ENCODE data around the gene OTOGL.

OTOGL gene

DNA sequence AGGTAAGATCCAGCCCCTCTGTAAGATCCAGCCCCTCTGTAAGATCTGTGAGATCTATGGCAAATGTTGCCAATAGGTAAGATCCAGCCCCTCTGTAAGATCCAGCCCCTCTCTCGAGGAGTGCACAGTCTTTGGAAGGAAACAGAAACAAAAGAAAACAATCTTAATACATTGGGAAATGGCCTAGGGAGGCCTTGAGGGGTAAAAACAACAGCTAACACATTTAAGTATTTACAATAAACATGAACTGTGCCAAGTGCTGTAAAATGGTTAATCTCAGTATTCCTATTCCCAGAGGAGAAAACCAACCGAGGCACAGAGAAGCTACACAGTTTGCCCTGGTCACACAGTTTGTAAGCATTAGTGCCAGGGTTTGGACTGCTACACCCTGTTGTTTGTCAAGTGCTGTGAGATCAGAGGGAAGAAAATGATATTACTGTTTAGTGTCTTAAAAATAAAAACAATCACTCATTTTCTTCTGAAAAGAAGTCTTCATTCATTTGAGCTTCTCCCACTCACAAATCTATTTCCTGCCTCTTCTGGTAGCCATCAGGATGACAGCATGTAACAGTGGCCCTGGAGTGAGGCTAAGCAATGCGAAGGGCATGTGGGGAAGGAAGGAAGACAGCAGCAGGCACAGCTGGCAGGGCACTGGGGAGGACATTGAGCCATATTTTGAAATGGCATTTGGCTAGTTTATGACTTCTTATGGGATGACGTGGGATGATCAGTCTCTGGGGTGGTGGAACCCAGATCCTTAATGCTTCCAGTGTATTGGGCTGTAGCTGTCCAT lies 226.0 kb downstream of the OTOGL start:
- in situ Hi-C loops (cut with MboI; ENCODE audit: low sequenced_read_pairs), result no loop called here

DNA sequence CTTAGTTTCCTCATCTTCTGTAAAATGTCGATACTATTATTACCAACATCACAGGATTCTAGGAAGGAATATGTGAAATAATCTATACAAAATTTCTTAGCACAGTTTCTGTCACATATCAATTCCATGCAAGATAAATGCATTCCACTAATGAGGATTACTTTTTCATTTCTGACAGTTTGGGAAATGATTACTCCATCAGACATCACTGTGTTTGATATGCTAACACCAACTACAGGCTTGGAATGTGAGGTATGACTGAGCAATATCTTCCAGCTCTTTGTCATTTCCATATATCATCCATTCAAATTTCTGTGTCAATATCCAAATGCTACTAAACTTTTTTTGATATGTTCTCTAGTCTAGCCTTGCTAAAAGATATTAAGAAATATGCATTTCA lies 233.5 kb downstream of the OTOGL start:
- in situ Hi-C loops (cut with MboI; ENCODE audit: low sequenced_read_pairs), result no loop called here

- in situ Hi-C loops (cut with MboI; ENCODE audit: low sequenced_read_pairs), result no loop called here
Measured at GRCh38 chr12:80352474-80352873, 253.1 kb downstream of the OTOGL start.

GRCh38 chr12:80353254-80353653 lies 253.9 kb downstream of the OTOGL start:
- in situ Hi-C loops (cut with MboI; ENCODE audit: low sequenced_read_pairs), result no loop called here

DNA sequence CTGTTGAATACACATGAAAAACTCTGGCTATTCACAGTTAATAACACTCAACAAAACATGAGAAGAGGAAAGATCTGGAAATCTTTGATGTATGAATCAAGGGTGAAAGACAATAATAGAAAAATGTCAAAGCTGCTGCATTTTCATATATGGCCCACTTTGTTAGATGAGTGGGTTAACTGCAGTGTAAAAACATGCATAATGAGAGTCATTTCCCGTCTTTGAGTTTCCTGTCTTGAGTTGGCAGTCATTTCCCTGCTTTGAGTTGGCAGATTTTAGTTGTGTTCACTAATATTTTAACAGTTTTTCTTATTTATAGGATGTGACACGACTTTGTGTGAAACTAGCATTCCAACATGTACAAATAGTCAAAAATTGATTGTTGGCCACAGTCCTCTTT lies 256.8 kb downstream of the OTOGL start:
- in situ Hi-C loops (cut with MboI; ENCODE audit: low sequenced_read_pairs), result no loop called here

DNA sequence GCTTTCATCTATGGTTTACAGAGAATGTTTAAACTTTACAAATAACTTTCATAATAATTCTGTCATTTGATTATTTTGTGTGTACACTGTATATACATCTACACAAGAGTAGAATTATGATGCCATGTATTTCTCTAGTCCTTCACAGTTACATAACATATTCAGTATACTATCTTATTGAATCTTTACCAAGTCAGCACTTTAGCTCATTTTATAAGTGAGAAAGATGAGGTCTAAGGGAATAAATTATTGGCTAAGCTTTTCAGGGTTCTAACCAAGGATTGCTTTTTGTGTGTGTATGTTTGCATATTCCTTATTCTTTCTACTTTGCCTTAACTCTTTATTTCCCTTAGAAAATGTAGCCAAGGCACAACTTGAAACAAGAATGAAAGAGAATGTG lies 260.4 kb downstream of the OTOGL start:
- in situ Hi-C loops (cut with MboI; ENCODE audit: low sequenced_read_pairs), result no loop called here

DNA sequence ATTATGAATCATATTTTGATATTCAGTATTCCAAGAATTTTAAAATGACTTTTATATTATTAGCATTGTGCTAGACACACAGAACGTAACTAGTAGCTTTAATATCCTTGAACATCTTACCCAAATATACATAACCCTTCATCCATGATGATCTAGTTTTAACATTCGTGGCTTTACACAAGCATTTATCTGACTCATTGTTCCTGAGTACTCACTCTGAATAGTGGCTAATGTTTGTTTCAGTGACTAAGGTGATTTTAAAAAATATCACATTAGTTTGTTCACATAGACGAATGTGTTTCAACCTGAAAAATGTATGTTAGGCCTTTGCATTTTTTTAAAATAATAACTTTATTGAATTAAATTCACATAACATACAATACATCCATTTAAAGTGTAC lies 264.7 kb downstream of the OTOGL start:
- in situ Hi-C loops (cut with MboI; ENCODE audit: low sequenced_read_pairs), result no loop called here

DNA sequence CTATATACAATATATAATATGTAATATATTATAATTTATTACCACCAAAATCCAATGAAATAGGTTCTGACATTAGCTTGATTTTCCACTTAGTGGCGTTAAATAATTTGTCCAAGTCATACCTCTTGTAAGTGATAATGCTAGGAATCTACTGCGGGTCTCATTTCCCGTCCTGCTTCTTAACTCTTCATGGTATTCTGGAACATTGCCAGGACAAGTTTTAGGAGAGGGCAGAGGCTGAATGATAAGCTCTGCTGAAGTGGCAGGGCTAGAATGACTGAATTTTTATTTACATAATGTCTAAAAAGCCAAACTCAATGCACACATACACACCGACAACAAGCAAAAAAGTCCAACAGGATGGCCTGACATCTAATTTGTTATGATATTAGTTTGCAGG lies 274.3 kb downstream of the OTOGL start:
- in situ Hi-C loops (cut with MboI; ENCODE audit: low sequenced_read_pairs), result no loop called here

GRCh38 chr12:80374615-80375014 lies 275.3 kb downstream of the OTOGL start:
- in situ Hi-C loops (cut with MboI; ENCODE audit: low sequenced_read_pairs), result no loop called here

DNA sequence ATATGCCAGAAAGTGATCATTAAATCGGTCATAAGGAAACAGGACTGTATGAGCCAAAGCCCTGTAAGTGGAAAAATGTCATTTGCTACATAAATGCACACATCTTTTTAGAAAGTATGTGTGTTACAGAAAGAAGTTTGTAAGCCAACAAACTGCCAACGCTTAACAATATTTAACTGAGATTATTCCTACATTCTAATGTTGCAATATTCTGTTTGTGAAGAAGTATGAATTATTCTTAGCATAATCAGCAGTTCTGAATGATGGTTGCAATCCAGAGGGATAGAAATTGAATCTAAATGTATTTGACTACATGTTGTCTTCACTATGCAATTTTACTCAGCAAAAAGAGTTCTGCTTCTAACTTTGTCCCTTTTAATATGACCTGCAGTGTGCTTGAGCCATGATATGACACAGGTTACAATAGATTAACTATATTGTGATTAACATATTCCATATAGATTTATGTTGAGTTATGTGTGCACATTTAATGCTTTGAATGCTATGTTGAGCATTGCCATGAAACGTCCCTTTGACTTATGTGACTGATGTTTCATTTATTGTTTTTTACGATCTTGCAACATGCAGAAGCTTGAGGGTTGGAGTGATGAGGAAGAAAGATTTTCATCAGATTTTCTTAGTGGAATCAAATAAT lies 277.9 kb downstream of the OTOGL start:
- in situ Hi-C loops (cut with MboI; ENCODE audit: low sequenced_read_pairs), result no loop called here

DNA sequence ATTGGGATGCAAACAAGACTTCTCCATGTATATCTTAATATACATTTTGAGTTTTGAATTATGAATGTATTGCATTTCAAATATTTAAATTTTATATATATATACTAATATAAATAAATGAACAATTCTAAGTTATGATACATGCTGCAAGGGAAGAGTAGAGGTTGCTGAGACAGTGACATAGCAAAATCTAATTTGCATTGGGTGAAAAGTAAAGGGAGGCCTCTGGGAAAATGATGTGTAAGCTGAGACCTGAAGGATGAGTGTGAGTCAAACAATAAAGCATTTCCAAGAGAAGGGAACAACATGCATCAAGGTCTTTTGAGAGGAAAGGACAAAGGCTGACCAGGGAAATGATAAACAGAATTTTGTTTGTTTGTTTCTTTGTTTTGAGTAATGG lies 281.8 kb downstream of the OTOGL start:
- in situ Hi-C loops (cut with MboI; ENCODE audit: low sequenced_read_pairs), result no loop called here

GRCh38 chr12:80382254-80382653 lies 282.9 kb downstream of the OTOGL start:
- in situ Hi-C loops (cut with MboI; ENCODE audit: low sequenced_read_pairs), result no loop called here

- in situ Hi-C loops (cut with MboI; ENCODE audit: low sequenced_read_pairs), result no loop called here
Measured at GRCh38 chr12:80400571-80400991, 301.2 kb downstream of the OTOGL start.

DNA sequence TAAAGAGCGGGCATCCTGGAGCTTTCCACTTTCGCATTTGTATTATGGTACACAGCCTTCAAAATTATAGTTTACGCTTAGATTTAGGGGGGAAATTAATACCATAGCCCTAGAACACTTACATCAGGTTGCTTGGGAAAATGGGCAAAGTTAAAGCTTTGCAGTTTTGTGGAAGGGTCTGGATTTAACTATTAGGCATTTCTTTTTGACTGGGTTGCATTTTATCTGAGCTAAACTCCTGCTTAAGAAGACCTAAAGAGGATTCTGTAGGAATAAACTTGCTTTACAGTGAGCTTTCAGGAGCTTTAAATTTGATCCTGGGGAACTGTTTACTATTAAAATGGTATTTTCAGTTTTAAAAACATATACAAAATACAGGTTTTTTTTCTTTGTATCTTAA lies 301.9 kb downstream of the OTOGL start:
- in situ Hi-C loops (cut with MboI; ENCODE audit: low sequenced_read_pairs), result no loop called here

DNA sequence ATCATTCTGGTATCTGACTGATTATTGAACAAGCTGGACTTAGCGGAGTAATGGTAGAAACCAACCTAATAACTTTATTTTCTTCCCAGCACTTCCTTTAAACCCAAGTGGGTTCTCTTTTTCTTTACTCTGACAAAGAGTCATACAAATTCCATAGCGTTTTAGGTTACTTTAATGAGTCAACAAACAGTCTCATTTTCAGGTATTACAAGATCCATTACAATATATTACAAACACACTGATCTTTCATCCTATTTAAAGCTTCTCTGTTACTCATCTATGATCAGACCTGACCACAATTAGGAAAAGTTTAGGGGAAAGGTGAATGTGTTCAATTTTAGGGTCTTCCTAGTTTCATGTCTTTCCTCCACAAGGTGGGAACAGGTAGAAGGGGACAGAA lies 305.3 kb downstream of the OTOGL start:
- in situ Hi-C loops (cut with MboI; ENCODE audit: low sequenced_read_pairs), result no loop called here

- in situ Hi-C loops (cut with MboI; ENCODE audit: low sequenced_read_pairs), result no loop called here
Measured at GRCh38 chr12:80406253-80406652, 306.9 kb downstream of the OTOGL start.

DNA sequence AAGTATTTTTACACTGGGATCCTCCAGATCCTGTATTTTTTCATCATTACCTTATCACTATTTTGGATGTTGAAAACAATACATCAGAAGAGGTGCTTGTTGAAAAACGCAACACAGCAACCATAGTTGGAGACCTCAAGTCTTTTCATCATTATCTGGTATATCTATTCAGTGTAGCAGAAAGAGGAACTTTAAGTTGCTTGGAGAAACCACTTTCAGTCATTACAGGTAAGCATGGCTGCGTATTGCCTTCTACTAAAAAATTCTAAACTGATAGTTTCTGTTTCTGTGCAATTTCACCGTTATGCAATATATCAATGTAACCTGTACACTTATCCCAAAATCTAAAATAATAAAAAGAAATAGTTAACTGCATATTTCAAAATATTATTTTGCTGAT lies 312.4 kb downstream of the OTOGL start:
- in situ Hi-C loops (cut with MboI; ENCODE audit: low sequenced_read_pairs), result no loop called here

DNA sequence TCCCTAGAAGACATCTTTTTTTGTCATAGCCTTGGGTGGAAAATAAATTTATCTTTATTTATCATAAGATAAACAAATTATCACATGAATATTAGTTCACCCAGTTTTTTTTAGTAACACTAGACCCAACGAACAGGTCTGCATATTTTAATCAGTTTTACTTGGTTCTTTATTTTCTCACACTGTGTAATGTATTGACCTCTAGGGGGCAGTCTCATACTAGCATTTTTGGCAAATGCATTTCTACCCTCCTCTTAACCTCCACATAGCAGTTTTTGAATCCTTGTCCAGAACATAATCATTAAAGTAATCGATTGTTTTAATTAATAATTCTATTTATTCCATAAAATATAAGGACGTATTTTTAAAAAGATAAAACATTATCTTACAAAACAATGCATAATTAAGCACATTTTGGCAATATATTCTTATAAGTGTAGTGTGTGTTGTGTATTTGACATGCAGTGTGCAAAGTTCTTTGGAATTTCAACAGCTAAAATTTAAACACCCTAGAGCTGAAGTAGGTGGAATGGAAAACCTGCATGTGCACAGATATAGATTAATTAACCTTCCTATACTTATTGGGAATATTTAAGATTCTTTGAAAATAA lies 313.1 kb downstream of the OTOGL start:
- in situ Hi-C loops (cut with MboI; ENCODE audit: low sequenced_read_pairs), result no loop called here

DNA sequence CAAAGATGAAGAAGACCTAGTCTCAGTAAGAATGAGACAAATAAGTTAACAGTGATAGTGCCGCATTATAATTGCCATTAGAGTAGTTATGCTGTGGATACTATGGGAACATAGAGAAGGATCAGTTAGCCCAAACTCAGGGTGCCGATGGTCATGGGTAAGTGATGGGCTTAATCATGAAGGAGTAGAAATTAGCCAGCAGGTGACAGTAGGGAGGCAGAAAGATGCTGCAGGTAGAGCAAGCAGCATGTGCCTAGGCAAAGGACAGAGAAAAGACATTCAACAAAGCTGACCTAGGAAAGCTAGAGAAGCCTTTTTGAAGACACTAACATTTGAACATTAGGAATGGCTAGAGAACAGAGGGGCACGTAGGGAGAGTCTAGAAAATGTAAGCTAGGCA lies 314.1 kb downstream of the OTOGL start:
- in situ Hi-C loops (cut with MboI; ENCODE audit: low sequenced_read_pairs), result no loop called here

- in situ Hi-C loops (cut with MboI; ENCODE audit: low sequenced_read_pairs), result no loop called here
Measured at GRCh38 chr12:80415466-80415865, 316.1 kb downstream of the OTOGL start.

DNA sequence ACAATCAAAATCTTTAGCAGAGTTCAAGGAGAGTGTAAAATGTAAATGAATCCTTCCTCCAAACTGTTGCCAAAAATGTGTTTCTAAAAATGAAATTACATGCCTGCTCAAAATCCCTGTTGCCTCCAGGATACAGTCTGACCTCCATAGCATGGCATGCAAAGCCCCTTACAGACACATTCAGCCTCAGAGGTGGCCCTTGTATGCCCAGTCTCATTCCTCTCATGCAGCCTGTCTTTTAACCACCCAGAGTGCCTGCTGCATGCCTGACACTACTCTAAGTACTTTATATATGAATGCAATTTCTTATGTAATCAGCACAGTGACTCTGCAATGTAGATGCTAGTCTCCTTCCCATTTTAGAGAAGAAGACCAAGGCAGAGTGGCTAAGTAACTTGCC lies 320.3 kb downstream of the OTOGL start:
- in situ Hi-C loops (cut with MboI; ENCODE audit: low sequenced_read_pairs), result no loop called here

GRCh38 chr12:80420075-80420474 lies 320.7 kb downstream of the OTOGL start:
- in situ Hi-C loops (cut with MboI; ENCODE audit: low sequenced_read_pairs), result no loop called here

Measured in HL-60/S4 treated with retinoic acid at 250 ng/mL for 4 days and 3 days (cell line).